MM.1S (cell line): ENCODE data around the gene ARL13A.

ENCODE experiments used
- DNase-seq: peaks from one replicate; pipeline ENCODE4 v3.0.0-alpha.2; 2015
- H2AFZ ChIP-seq: fragments of 300-600 bp; sonication (generic); 2 replicates; pipeline ENCODE4 v1.6.0; 2016; ENCODE audit warnings: antibody characterized with exemption, low read length
- H3F3A ChIP-seq: fragments of 300-600 bp; sonication (generic); 2 replicates; pipeline ENCODE4 v1.6.1; 2016; ENCODE audit warnings: mild to moderate bottlenecking, antibody characterized with exemption, low read length, moderate library complexity, mixed read lengths; ENCODE audit not compliant: insufficient read depth
- H3K27ac ChIP-seq: fragments of 300-600 bp; sonication (generic); 2 replicates; pipeline ENCODE4 v1.5.1; 2016; ENCODE audit warnings: mild to moderate bottlenecking, low read length
- H3K27me3 ChIP-seq: fragments of 300-600 bp; sonication (generic); replicated peaks from 2 replicates; pipeline ENCODE4 v1.6.0; 2016; ENCODE audit warnings: low read length; ENCODE audit not compliant: insufficient read depth
- H3K36me3 ChIP-seq: fragments of 300-600 bp; sonication (generic); replicated peaks from 2 replicates; pipeline ENCODE4 v1.6.1; 2016; ENCODE audit warnings: mild to moderate bottlenecking, low read length, mixed read lengths; ENCODE audit not compliant: insufficient read depth
- H3K4me1 ChIP-seq: fragments of 300-600 bp; sonication (generic); 2 replicates; pipeline ENCODE4 v1.6.1; 2016; ENCODE audit warnings: low read length, mixed read lengths
- H3K4me2 ChIP-seq: fragments of 300-600 bp; sonication (generic); 2 replicates; pipeline ENCODE4 v1.6.0; 2016; ENCODE audit warnings: low read depth, low read length
- H3K4me3 ChIP-seq: fragments of 300-600 bp; sonication (generic); 2 replicates; pipeline ENCODE4 v1.5.1; 2016; ENCODE audit warnings: low read length, mixed read lengths
- H3K79me2 ChIP-seq: fragments of 300-600 bp; sonication (generic); 2 replicates; pipeline ENCODE4 v1.6.1; 2016; ENCODE audit warnings: mixed run types, low read length, mixed read lengths
- H3K9ac ChIP-seq: fragments of 300-600 bp; sonication (generic); 2 replicates; pipeline ENCODE4 v1.6.1; 2016; ENCODE audit warnings: low read length, mixed read lengths
- H3K9me2 ChIP-seq: fragments of 300-600 bp; sonication (generic); replicated peaks from 2 replicates; pipeline ENCODE4 v1.6.1; 2016; ENCODE audit warnings: mild to moderate bottlenecking, low read length, mixed read lengths; ENCODE audit not compliant: insufficient read depth
- H3K9me3 ChIP-seq: fragments of 300-600 bp; sonication (generic); replicated peaks from 2 replicates; pipeline ENCODE4 v1.6.1; 2016; ENCODE audit warnings: mild to moderate bottlenecking, low read length, mixed read lengths; ENCODE audit not compliant: insufficient read depth
- H4K20me1 ChIP-seq: fragments of 300-600 bp; sonication (generic); 2 replicates; pipeline ENCODE4 v1.6.1; 2016; ENCODE audit warnings: mild to moderate bottlenecking, low read length, moderate library complexity, mixed read lengths; ENCODE audit not compliant: insufficient read depth
- CTCF ChIP-seq: fragments of 300-600 bp; sonication (generic); IDR thresholded peaks from 2 replicates; pipeline ENCODE4 v1.5.1; 2016; ENCODE audit warnings: antibody characterized with exemption, low read length, mixed read lengths
- EZH2 ChIP-seq: fragments of 300-600 bp; sonication (generic); optimal IDR thresholded peaks from 2 replicates; pipeline ENCODE3; 2017; ENCODE audit warnings: low read depth, mild to moderate bottlenecking, antibody characterized with exemption, low read length, mixed read lengths
- EZH2phosphoT487 ChIP-seq: fragments of 300-600 bp; sonication (generic); IDR thresholded peaks from 2 replicates; pipeline ENCODE4 v1.6.1; 2018; ENCODE audit warnings: antibody characterized with exemption, low read length

Gene ARL13A

GRCh38 chrX:100994352-100995281 lies 25.1 kb downstream of the ARL13A start:
- Histone ChIP-seq H3K4me1 (no peaks in the 10 kb centered on the region), H3K4me3 (no peak overlapping the region), H4K20me1 (no peaks in the 10 kb centered on the region), H3K9ac (no peak overlapping the region), H3K27ac (no peak overlapping the region), H3K4me2 (no peak overlapping the region), H3K27me3 (no peaks in the 10 kb centered on the region), H3K9me3 (no peaks in the 10 kb centered on the region), H3K36me3 (no peaks in the 10 kb centered on the region), H3K79me2 (no peaks in the 10 kb centered on the region), H2AFZ (no peak overlapping the region), H3K9me2 (no peaks in the 10 kb centered on the region), H3F3A (no peaks in the 10 kb centered on the region)
- TF ChIP-seq CTCF: no peak
- TF ChIP-seq EZH2phosphoT487: no peak
- no peak for TF ChIP-seq EZH2
- no peak for DNase-seq

- H3K27me3 ChIP-seq: no peaks in the 10 kb centered on the region
- H2AFZ ChIP-seq: no peak overlapping the region
- no peaks in the 10 kb centered on the region for H3K9me2 ChIP-seq
- DNase-seq: no peak
- no peak overlapping the region for H3K4me3 ChIP-seq
- H3K27ac ChIP-seq: no peak overlapping the region
- no peaks in the 10 kb centered on the region for H3K4me1 ChIP-seq
- H3K9me3 ChIP-seq: no peaks in the 10 kb centered on the region
- no peak overlapping the region for H3K9ac ChIP-seq
- TF ChIP-seq CTCF: no peak
- TF ChIP-seq EZH2: no peak
- TF ChIP-seq EZH2phosphoT487: no peak
- no peaks in the 10 kb centered on the region for H4K20me1 ChIP-seq
- no peaks in the 10 kb centered on the region for H3K79me2 ChIP-seq
- no peaks in the 10 kb centered on the region for H3K36me3 ChIP-seq
- no peak overlapping the region for H3K4me2 ChIP-seq
- no peaks in the 10 kb centered on the region for H3F3A ChIP-seq
Measured at GRCh38 chrX:100995469-100995868, 26.0 kb downstream of the ARL13A start.

GRCh38 chrX:100999451-100999850 lies 29.9 kb downstream of the ARL13A start:
- H3K27ac ChIP-seq: no peak overlapping the region
- no peaks in the 10 kb centered on the region for H3K36me3 ChIP-seq
- no peaks in the 10 kb centered on the region for H3K4me1 ChIP-seq
- H3K4me2 ChIP-seq: no peak overlapping the region
- no peaks in the 10 kb centered on the region for H3F3A ChIP-seq
- H3K79me2 ChIP-seq: no peaks in the 10 kb centered on the region
- no peak overlapping the region for H3K9ac ChIP-seq
- no peak for TF ChIP-seq CTCF
- no peak for TF ChIP-seq EZH2
- no peak for TF ChIP-seq EZH2phosphoT487
- H3K4me3 ChIP-seq: no peak overlapping the region
- H3K9me3 ChIP-seq: no peaks in the 10 kb centered on the region
- H4K20me1 ChIP-seq: no peaks in the 10 kb centered on the region
- no peaks in the 10 kb centered on the region for H3K27me3 ChIP-seq
- DNase-seq: no peak
- H3K9me2 ChIP-seq: no peaks in the 10 kb centered on the region
- H2AFZ ChIP-seq: no peak overlapping the region
